Measurements from ENCODE around the gene FAM32A.

FAM32A gene

DNA sequence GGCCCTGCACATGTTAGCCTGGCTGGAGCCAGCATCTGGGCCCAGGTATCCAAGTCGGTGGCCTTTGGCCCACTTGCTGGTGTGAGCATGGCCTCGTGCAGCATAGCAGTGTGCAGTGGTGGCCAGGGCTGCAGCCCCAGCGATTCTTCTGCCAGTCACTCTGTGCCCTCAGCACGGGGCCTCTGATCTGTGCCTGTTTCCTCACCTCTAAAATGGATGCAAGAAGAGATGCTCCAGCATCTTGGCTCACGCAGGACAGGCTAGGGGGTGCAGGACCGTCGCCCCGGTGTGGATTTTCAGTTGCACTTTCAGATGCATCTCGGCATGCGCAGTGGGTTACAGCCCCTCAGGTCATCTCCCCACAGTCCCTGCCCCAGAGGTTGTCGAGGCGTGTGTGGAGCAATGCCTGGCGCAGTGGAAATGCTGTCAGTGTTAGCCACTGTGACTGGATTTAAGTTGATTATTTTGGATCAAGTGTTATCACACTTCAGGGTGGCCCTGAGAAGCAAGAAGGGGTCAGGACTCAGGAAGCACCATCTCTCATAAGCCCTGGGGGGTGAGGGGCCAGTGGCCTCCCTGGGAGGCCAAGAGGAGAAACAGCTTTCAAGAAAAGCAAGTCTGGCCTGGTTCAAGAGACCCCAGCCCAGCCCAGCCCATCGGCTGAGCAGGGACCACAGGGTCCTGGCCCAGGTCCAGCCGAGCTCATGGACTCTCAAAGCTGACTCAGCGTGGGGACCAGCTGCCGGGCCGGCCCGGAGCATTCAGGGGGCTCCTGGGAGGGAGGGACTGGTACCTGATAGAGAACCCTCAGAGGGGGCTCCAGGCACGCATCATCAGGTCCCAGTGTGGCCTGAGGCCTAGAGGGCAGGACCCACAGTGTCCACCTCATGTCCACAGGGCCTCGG lies 40.3 kb downstream of the FAM32A start:
- DNase-seq (ENCODE audit: low read depth) = no peak

DNA sequence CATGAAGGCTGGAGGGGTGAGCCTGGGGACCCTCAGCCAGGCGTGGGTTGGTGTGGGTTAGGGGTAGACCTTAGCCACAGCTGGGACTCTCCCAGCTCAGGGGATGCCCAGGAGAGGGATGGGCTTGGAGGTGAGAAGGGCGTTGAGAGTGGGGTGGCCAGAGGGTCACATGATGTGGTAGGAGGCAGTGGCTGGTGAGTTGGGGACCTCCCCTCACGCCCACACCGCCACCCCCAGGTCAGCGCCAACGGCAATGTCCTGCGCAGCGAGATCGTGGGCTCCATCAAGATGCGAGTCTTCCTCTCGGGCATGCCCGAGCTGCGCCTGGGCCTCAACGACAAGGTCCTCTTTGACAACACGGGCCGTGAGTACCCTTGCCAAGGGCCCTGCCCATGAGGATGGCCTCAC lies 41.0 kb downstream of the FAM32A start:
- no peak for DNase-seq (ENCODE audit: low read depth)

DNA sequence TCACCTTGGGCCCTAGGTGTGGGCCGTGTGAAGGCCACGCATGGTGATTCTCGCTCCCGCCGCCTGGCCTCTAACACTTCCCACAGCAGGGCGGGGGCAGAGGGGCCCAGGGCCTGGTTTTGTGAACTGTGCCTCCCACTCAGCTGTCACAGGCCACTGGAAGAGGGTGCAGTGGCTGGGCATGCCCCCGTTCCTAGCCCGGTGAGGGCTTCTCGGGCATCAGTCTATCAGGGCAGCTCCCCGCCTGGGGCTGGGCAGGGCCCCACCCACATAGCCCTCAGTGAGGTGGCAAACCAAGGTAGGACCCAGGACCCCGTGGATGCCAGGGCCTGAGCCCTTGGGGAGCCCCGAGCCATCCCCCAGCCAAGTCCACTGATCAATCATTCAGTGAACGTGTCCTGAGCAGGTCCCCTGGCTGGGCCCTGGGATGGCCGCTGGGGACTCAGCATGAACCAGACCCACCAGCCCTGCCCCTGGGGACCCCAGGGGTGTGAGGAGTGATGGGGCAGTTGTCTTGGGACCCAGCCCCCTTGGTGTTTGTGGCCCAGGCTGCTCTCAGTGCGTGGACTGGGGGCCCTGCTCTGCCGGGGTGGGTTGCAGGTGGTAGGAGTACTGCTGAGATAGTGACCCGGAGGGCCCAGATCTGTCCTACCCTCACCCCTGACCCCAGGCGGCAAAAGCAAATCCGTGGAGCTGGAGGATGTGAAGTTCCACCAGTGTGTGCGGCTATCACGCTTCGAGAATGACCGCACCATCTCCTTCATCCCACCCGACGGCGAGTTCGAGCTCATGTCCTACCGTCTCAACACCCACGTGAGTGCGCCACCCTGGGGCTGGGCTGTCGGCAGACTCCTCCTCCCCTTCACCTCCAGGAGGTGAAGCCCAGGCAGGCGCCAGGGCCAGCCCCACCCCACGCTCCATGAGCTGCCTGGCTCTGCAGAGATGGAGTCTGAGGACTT lies 41.9 kb downstream of the FAM32A start:
- DNase-seq (ENCODE audit: low read depth) = no peak

DNA sequence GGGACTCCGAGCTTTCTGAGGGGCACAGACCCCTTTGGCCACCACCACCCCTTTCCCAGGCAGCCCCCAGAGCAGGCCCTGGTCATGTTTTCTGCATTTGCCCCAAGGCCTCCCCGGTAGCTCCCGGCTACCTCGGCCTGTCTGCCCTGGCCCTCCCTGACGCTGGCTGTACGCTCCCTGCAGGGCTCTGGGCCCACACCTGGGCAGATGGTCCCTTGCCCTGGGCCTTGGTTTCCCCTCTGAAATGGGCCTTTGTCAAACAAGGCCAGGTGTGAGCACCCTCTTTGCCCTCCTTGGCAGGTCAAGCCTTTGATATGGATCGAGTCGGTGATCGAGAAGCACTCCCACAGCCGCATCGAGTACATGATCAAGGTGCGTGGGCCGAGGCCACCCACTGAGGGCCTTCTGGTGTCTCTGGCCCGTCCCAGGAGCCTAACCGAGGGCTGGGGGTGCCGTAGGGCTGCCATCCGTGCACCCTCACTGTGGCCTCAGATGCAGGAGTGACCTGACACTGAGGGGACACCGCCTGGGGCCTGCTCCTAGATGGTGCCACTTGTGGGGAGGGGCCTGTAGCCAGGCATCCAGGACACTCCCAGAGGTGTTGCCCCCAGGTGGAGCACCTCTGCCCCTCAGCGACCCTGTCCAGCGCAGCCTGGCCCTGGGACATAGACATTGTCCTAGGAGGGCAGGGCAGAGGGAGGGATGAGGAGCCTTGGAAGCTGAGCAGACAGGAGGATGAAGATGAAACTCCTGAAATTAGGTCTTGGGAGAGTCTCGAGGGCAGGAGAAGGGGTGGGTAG lies 42.8 kb downstream of the FAM32A start:
- DNase-seq (ENCODE audit: low read depth) = no peak

DNA sequence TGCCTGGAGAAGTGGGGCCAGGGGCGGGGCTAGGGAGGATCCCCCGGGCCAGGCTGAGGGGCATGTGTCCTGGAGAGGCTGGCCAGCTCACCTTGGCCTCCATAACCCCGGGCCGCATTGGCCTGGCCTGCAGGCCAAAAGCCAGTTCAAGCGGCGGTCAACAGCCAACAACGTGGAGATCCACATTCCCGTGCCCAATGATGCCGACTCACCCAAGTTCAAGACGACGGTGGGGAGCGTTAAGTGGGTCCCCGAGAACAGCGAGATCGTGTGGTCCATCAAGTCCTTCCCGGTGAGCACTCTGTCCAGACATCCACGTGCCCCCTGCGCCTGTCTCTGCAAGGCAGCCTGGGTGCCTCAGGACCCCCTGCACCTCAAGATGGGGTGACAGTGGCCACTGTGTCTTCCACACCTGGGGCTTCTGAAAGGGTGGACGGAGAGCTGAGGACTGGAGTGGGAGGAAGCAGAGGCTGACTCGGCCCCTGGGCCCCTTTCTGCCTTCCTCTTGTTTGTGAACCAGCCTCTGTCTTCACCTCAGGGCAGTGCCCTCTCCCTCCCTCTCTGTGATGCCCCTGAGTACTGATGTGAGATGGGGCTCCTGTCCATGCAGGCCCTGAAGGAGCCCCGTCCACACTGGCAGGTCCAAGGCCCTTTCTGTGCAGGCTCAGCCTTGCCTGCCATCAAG lies 43.6 kb downstream of the FAM32A start:
- DNase-seq (ENCODE audit: low read depth) = no peak

DNA sequence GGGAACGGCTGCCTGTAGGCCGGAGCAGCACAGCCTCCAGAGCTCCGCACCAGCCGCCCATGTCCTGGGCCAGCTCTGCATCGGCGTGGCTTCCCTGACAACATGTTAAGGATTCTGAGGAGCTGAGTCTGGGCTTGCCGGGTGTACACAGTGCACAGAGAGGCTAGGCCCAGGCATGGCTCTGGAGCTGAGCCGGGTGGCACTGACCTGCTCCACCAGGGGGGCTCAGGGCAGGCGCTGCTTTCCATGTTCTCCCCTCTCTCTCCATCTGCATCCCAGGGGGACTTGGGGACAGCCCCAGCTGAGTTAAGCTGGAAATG lies 44.1 kb downstream of the FAM32A start:
- DNase-seq (ENCODE audit: low read depth) = no peak

DNA sequence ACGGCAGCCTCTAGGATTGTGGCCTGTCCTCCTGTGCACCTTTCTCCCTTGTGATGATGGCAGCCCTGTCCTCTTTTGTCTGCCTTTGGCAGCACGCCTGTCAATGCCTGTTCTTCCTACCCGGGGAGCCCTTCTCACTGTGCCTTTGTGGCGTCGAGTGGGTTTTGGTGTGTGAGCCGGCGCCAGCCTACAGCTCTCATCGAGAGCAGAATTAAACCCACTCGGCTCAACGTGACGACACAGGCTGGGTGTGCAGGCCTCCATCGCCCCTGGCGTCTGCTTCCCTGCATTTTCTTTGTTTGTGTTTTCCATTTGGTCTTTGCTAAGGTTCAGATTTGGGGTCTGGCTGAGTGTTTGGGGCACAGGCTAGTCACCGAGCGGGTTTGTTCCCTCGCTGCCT lies 46.9 kb downstream of the FAM32A start:
- DNase-seq (ENCODE audit: low read depth) = no peak

DNA sequence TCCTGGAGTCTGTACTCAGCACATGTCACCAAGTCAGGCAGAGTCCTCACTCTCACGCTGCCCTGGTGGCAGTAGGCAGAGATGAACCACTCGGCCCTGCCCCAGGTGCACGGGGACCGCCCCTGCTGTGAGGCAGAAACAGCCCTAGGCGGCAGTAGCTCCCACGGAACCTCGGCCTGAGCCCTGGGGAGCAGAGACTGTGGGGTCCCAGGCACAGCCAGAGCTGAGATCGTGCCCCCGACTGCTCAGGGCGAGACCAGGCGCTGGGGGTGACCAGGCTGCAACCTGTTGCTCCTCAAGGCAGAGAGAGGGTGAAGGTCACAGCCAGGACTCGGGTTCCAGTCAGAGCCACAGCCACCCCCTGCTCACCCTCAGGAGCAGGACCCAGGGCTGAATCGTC lies 47.4 kb downstream of the FAM32A start:
- no peak for DNase-seq (ENCODE audit: low read depth)

DNA sequence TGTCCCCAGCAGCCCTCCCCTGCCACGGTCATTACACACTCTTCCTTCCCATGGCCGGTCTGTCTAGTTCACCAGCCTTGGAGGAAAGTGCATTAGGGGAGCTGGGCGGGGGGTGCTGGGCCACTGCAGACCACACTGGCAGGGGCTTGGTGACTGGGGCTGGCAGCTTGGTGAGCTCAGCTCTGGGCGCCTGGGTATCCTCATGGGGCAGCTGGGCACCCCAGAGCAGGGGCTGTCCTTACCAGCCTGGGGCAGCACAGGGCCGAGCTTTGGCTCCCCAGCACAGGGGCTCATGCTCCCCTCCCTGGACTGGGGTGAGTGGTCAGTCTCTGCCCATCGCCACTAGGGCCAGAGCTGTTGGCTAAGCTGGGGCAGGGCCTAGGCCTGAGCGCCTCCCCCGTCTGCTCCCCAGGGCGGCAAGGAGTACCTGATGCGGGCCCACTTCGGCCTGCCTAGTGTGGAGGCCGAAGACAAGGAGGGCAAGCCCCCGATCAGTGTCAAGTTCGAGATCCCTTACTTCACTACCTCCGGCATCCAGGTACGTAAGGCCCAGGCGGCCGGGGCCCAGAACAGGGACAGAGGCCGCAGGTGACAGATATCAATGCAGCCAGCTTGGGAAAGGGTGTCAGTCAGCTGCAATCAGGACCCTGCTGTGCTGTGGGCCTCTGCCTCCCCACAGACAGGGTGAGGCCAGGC lies 48.0 kb downstream of the FAM32A start:
- DNase-seq (ENCODE audit: low read depth) = no peak

DNA sequence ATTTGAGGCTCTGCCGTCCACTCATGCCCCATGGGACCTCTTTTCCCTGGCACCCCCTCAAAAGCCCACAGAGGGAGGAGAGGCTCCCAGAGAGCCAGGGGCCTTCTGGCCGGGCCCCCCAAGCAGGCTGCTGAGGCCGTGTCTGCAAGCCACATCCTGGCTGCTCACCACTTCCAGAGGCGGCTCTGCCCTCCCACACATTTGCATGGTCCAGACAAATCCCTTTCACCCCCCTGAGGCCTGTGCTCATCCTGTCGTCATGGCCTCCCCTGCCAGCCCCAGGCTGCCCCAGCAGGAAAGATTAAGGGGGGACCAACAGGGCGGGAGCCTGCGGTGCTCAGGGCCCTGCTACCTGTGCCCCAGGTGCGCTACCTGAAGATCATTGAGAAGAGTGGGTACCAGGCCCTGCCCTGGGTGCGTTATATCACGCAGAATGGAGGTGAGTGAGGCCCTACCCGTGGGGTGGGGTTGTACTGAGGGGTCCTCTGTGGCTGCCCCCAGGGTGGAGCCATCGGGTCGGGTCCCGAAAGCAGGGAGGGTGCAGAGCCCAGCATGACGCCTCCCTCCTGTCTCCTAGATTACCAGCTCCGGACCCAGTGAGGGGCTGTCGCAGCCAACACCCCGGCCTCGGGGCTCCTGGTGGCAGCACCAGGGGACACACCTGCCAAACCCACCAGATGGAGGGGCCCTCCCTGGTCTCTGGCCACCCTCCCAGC lies 48.8 kb downstream of the FAM32A start:
- DNase-seq (ENCODE audit: low read depth) = no peak

DNA sequence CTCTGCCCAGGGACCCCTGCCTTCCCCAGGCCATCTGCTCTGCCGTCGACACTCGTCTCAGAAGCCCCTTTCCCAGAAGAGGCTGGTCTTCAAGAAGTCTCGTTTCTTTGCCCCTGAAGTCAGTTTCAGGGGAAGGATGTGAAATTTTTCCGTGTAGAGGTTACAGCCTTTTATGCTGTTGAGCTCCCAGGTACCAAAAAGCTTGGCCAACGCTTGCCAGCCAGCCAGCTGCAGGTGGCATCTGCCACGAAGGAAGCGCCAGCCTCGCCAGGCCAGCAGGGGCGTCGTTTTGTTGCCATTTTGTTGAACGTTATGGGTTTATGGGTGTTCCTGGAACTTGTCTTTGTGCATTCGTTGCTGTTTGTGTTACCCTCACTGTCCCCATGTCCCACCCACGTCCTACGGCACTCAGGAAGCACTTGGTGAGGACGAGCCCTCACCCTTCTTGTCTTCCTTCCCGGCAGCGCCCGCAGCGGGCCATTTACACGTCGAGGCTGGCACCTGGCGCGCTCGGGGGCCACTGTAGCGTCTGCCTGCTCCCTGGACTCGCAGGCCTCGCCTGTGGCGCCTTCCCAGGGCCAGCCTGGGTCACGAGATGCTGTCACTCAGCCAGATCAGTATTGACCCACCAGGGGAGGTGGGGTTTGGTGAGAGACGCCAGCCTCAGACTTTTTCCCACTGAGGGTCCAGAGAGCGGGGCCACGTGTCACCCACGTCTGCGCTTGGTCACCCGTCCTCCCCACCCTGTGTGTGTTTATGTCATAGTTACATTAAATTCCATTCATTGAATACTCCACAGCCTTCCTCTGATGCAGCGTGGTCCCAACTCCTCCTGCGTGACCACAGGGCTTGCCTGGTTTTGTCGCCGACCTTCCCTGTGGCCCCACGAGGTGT lies 49.6 kb downstream of the FAM32A start:
- no peak for DNase-seq (ENCODE audit: low read depth)

DNA sequence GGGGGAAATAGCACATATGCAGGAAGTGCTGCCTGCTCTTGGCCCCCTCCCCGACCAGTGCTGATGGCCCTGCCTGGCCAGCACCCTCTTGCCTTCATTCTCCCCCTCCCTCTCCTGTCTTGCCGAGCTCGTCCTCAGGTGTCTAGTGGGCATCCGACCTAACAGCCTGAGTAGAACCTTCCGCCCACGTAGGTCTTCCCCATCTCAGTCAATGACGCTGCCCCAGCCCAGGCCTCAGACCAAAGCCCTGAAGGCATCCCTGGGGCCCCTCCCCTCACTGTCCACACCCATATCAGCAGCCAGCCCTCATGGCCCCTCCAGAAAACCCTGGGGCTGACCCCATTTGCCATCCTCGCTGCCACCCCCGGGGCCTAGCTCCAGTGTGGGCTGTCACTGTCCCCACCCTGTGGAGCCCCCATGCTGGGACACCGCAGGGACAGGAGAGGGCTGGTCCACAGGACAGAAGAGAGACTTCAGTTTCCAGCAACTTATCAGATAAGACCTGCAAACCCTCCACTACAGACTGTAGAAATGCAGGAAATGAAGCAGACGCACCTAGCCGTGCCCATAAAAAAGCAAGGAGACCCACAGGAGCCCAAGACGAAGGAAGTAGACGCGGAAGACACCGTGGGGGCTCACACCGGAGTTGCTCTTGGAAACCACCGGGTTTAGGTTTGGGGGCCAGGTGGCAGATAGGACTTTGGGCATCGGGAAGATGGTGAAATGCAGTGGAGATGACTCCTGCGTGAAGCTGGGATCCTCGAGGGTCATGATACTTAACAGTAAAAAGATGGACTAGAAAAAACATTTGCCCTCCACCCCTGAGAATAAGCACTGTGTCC lies 50.8 kb downstream of the FAM32A start:
- no peak for DNase-seq (ENCODE audit: low read depth)

Measured in activated T-cell treated with anti-CD3 and anti-CD28 coated beads for 48 hours (primary cell).